GM19463 (cell line): ENCODE data around the gene SGSH.

Source experiments
- ATAC-seq: cut with Tn5 transposase; IDR thresholded peaks from one replicate; pipeline ENCODE4 v1.9.1; 2021; ENCODE audit warnings: mild to moderate bottlenecking, moderate library complexity; ENCODE audit not compliant: unreplicated experiment

Gene SGSH

DNA sequence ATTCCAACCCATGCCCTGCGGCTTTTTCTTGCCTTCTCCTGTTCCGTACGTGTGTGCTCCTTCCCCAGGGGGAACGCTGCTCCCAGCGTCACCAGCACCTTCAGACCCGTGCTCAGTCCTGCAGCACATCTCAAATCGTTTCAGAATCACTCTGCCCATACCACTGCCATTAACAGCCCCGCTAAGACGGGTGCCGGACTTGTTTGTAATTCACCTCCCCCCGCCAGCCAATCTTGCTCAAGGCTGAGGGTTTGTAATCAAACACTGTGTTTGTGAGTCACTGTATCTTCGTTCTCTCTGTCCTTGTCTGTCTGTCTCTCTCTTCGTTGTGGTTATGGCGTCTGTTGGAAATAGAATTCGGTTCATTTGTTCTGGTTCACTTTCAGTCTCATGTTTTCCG is 33.0 kb downstream of the SGSH start:
- no peak for ATAC-seq

DNA sequence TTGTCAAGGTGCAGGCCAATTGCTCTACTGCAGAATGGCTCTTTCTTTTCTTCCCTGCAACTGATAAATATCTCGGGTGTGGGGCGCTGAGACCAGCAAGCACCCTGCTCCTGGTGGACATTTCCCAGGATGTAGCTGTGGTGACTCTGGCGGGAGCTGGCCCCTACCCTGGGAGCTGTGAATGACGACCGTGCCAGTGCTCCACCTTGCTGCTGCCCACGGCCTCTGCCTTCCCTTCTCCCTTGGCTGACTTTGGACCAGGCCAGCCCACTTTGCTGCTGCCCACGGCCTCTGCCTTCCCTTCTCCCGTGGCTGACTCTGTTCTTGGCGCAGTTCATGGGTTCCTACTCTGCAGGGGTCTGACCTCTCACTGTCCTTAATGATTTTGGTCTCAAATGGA is 34.2 kb downstream of the SGSH start:
- ATAC-seq = no peak

- no peak for ATAC-seq
Observed at GRCh38 chr17:80184423-80184714, 35.8 kb downstream of the SGSH start.

- ATAC-seq = no peak
Observed at GRCh38 chr17:80183581-80184422, 36.3 kb downstream of the SGSH start.

DNA sequence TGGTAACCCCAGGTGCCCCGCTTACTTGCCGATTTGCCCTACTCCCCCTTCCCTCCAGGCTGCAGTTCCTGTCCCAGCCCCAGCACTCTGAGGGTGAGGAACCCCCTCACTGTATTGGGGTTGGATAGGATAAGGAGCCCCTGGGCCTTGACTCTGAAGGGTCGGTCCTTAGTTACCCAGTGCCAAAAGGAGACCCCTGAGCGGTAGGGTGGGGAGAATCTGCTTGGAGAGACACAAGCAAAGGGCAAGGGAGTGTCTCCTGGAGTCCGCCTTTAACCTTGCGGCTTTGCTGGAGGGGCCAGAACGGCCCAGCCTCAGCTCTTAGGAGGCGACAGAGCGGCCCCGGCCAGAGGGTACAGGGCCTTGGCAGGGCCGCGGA is 37.3 kb downstream of the SGSH start:
- no peak for ATAC-seq

GRCh38 chr17:80182118-80182844 is 37.9 kb downstream of the SGSH start:
- no peak for ATAC-seq

DNA sequence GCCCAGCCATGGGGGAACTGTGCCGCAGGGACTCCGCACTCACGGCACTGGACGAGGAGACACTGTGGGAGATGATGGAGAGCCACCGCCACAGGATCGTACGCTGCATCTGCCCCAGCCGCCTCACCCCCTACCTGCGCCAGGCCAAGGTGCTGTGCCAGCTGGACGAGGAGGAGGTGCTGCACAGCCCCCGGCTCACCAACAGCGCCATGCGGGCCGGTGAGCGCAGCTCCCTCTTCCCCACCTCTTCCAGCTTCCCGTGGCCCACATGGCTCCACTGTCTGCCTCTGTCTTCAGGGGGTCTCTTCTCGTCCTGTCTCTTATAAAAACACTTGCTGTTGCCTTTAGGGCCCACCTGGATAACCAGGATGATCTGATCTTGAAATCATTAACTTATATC is 38.7 kb downstream of the SGSH start:
- no peak for ATAC-seq

DNA sequence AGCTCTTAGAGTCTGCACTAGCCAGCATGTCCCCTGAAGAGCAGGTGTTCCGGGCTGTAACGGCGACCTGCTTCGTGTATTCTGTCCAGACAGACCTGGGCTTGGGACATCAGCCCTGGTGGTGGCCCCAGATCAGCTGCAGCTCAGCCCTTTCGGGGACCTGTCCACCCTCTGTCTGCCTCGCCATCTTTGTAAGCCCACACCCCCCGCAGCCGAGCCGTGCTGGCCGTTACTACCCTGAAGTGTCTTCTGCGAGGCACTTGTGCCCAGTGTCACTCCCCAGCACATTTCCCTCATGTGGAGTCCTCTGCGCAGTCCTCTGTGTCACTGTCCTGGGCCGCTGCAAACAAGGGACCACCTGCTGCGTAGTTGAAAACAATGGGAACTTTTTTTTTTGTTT is 39.9 kb downstream of the SGSH start:
- ATAC-seq = no peak

- ATAC-seq = no peak
Observed at GRCh38 chr17:80177986-80178595, 42.0 kb downstream of the SGSH start.

- ATAC-seq = no peak
Observed at GRCh38 chr17:80176757-80177156, 43.4 kb downstream of the SGSH start.

DNA sequence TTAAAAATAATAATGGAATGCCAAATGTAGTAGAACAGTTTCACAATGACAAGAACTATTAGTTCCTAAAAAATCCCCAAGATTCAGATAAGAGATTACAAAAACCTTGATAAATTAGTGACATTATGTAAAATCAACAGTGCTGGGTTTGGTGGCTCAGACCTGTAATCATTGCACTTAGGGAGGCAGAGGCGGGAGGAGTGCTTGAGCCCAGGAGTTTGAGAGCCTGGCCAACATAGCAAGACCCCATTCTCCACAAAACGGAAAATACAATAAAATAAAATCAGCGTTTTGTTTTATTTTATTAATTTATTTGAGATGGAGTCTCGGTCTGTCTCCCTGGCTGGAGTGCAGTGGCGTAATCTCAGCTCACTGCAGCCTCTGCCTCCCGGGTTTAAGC is 46.2 kb downstream of the SGSH start:
- no peak for ATAC-seq

- no peak for ATAC-seq
Observed at GRCh38 chr17:80173126-80173525, 47.0 kb downstream of the SGSH start.

DNA sequence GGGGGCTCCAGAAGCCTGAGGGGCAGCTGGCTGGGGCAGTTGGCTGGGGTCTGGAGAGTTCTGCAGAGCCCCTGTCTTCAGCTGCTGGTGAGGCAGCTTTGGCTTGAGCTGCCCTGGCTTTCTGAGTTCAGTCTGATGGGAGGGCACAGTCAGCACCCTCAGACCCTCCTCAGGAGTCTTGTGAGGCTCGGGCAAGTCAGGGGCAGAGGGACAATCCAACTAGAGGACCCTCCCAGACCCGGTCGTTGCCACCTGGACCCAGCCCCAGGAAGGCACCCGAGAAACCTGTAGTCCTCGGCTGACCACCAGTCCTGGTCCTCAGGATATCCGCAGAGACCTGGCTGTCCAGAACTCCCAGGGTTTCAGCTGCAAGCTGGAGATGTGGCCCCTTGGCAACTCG is 48.5 kb downstream of the SGSH start:
- ATAC-seq = no peak

DNA sequence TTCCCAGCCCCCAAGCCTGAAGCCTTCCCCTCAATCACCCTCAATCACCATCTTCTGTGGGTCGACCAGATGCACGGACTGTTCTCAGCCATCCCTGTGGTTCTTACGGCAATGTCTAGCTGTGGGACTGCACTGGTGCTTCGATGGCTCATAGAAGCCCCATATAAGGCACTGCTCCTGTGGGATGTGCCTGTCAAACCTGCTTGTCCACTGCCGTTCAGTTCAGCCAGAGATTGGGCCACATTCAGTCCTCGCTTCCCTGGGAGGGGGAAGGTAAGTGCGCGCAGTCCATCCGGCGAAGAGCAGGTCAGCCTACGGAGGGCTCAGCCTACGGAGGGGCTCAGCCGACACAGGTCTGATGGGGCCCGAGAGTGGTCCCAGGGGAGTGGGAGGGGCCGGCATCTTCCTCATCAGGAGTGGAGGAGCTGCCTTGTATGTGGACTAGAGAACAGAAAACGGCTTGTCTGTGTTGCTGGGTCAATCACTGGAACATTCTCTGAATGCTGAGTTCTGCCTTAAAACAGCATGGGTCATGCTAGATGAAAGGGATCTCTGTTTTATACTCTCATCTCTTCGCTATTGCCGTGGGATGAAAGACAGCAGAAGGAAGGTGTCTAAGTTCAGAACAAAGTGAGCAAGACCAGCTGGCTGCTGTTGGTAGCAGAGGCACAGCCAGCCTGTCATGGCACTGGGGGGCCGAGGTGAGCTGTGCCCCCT is 50.2 kb downstream of the SGSH start, which contains the start of gene CARD14:
CARD14 (plus strand) TSS at position 247 of the 717 bp plus-strand sequence. CDS start 11,409 bp downstream, outside the sequence.
- no peak for ATAC-seq

- no peak for ATAC-seq
Observed at GRCh38 chr17:80169107-80169506, 51.0 kb downstream of the SGSH start.

GRCh38 chr17:80168371-80168770 is 51.8 kb downstream of the SGSH start:
- no peak for ATAC-seq

DNA sequence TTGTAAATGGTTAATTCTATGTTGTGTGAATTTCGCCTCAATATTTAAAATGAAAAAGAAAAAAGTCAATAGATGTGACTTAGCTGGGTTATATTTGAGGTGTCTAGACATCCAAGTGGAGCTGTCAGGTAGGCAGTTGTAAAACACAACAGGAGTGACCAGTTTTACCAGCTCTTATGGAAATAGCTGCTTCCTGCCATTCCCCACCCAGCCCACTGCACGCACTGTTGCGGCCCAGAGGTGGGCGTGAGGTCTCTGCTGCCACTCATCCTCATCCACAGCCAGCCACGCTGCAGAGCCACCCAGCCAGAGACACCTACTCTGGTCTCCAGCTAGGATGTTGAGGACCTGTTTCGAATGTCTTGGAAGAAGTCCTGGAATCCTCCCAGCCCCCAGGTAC is 53.7 kb downstream of the SGSH start:
- ATAC-seq = no peak

DNA sequence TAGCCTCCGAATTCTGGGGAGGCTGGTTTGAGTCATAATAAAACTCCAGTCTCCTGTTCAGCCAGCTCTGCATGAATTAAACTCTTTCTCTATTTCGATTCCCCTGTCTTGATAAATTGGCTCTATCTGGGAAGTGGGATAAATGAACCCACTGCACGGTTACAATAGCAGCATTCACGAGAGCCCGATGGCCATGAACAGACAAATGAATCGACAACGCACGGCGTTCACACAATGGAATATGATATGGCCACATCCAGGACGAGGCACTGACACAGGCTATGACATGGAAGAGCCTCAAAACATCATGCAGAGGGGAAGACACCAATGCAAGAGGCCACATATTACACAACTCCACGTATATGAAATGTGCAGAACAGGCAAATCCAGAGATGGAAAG is 55.9 kb downstream of the SGSH start:
- no peak for ATAC-seq

GRCh38 chr17:80163336-80163735 is 56.8 kb downstream of the SGSH start:
- ATAC-seq = no peak

DNA sequence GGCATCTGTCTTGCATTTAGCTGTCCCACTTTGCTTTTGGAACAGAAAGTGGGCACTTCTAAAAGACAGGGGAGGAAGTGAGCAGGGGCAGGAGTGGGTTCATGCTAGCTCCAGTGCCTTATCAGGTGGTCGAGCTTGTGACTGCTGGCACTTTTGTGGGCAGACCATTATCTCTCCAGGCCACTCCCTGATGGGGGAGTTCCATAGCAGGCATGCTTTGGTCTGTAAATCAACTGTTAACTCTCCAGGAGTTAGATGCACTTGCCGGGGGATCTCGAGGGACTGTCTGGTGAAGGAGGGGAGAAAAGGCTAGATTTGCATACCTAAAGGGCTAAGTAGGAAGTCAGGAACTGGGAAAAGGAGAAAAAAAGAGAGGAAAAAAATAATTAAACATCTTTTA is 59.6 kb downstream of the SGSH start:
- ATAC-seq = no peak
